ENCODE results near the gene DNAJB9. TPM values are rescaled to one million over a fixed set of nuclear protein-coding genes. Genes with fewer than 3 reads are reported as not detected.

Gene DNAJB9
- total and polyA plus RNA-seq, 9 of the 15 experiments (the other 6 are each of a cell fraction or from before 2014, with no cell fraction given) = 4.3 to 34.2 (median 9.6) TPM

DNA sequence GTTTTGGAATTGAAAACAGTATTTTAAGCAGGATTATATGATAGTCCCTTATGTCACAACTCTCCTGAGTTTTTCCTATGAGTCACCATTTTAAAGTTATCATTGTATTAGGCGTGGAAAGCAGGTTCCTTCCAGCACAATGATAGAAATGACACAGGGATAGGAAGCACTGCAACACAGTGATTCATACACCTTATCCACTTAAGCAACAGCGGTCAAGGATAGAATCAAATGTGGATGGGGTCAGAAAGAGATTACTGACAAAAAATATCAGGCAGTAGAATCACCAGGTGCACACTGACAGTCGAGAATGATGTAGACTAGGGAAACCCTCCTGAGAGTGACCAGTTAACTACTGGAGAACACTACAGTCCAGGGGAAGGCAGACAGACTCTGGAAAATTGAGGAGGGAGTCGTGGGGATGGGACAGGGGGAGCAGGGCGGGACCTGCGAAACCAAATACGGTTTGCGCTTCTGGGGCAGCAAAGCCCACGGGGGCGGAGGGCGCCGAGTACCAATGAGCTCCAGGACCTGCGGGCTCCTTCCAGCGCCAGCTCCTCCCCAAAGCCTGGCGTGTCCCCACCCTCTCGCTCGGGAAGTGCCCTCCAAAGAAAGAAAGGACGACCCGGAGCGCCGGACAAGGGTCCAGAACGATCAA lies 44.2 kb upstream of the DNAJB9 start (continued):
- TF ChIP-seq HMG20A (CRISPR knock-in tag; conservative IDR thresholded peaks at IDR 0.05) = no peak
- no peak for TF ChIP-seq ZNF644 (tag; IDR thresholded peaks at IDR 0.05; ENCODE audit: low read depth)
- no peak for TF ChIP-seq TCF7 (IDR thresholded peaks at IDR 0.05; ENCODE audit: borderline replicate concordance)
- no peak for TF ChIP-seq HDAC3 (IDR thresholded peaks at IDR 0.05; ENCODE audit: borderline replicate concordance, partially characterized antibody)
- TF ChIP-seq NR3C1 (CRISPR knock-in tag; IDR thresholded peaks at IDR 0.05) = 0 out of 2 replicates have a peak, but pooled peaks have one; percentile 44
- TF ChIP-seq KLF16 (IDR thresholded peaks at IDR 0.05) = peak; percentile 35; the same call in 1 of the 2 replicates
- TF ChIP-seq RBM17 (IDR thresholded peaks at IDR 0.05; ENCODE audit: borderline replicate concordance, low read depth, low read length) = no peak
- TF ChIP-seq PREB (CRISPR knock-in tag; IDR thresholded peaks at IDR 0.05) = 0 out of 2 replicates have a peak, but pooled peaks have one; percentile 85
- peak; percentile 63; the same call in 1 of the 2 replicates for TF ChIP-seq MECOM (CRISPR knock-in tag; IDR thresholded peaks at IDR 0.05)
- TF ChIP-seq JUN (IDR thresholded peaks at IDR 0.05; ENCODE audit: borderline replicate concordance, low read depth, low read length) = peak; percentile 30; the same call in 1 of the 2 replicates
- TF ChIP-seq JUN (CRISPR knock-in tag; IDR thresholded peaks at IDR 0.05; ENCODE audit: borderline replicate concordance) = no peak
- peak; percentile 91 to 92 for TF ChIP-seq KDM1A (IDR thresholded peaks at IDR 0.05)
- TF ChIP-seq DMBX1 (CRISPR knock-in tag; IDR thresholded peaks at IDR 0.05; ENCODE audit: borderline replicate concordance) = peak; percentile 47; the same call in 1 of the 2 replicates
- no peak for TF ChIP-seq ZNF121 (CRISPR knock-in tag; conservative IDR thresholded peaks at IDR 0.05)
- peak; percentile 16 for TF ChIP-seq PML (IDR thresholded peaks at IDR 0.05; ENCODE audit: low read length)
- no peak for TF ChIP-seq ZNF785 (CRISPR knock-in tag; IDR thresholded peaks at IDR 0.05)
- TF ChIP-seq, protein P1, sequence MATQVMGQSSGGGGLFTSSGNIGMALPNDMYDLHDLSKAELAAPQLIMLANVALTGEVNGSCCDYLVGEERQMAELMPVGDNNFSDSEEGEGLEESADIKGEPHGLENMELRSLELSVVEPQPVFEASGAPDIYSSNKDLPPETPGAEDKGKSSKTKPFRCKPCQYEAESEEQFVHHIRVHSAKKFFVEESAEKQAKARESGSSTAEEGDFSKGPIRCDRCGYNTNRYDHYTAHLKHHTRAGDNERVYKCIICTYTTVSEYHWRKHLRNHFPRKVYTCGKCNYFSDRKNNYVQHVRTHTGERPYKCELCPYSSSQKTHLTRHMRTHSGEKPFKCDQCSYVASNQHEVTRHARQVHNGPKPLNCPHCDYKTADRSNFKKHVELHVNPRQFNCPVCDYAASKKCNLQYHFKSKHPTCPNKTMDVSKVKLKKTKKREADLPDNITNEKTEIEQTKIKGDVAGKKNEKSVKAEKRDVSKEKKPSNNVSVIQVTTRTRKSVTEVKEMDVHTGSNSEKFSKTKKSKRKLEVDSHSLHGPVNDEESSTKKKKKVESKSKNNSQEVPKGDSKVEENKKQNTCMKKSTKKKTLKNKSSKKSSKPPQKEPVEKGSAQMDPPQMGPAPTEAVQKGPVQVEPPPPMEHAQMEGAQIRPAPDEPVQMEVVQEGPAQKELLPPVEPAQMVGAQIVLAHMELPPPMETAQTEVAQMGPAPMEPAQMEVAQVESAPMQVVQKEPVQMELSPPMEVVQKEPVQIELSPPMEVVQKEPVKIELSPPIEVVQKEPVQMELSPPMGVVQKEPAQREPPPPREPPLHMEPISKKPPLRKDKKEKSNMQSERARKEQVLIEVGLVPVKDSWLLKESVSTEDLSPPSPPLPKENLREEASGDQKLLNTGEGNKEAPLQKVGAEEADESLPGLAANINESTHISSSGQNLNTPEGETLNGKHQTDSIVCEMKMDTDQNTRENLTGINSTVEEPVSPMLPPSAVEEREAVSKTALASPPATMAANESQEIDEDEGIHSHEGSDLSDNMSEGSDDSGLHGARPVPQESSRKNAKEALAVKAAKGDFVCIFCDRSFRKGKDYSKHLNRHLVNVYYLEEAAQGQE (IDR thresholded peaks at IDR 0.05; ENCODE audit: borderline replicate concordance) = no peak
- TF ChIP-seq, protein P1 (CRISPR knock-in tag; IDR thresholded peaks at IDR 0.05; ENCODE audit: low read depth) = peak; percentile 81
- TF ChIP-seq MTA2 (IDR thresholded peaks at IDR 0.05; ENCODE audit: low read depth) = 0 out of 2 replicates have a peak, but pooled peaks have one; percentile 49
- peak; percentile 32; the same call in 1 of the 2 replicates for TF ChIP-seq KLF13 (tag; IDR thresholded peaks at IDR 0.05; ENCODE audit: borderline replicate concordance, low read depth)

Data from K562 (cell line).